HG02981 (cell line): ENCODE data around the gene LRAT.
"Not testable (repeated sequence)": the region's sequence is repeated elsewhere in the genome, so short reads cannot be mapped to it uniquely, and the experiment has no call there.

Source experiments
- ATAC-seq: cut with Tn5 transposase; IDR thresholded peaks from one replicate; pipeline ENCODE4 v1.9.1; 2021; ENCODE audit warnings: mild to moderate bottlenecking, moderate library complexity; ENCODE audit not compliant: unreplicated experiment

LRAT gene

GRCh38 chr4:154743683-154744340 is at the start of gene LRAT:
LRAT (plus strand) TSS chr4:154744000; CDS start chr4:154744327, 327 bp downstream.
- ATAC-seq: peak; percentile 53

GRCh38 chr4:154707877-154708276 is 35.9 kb upstream of the LRAT start:
- ATAC-seq: no peak

GRCh38 chr4:154709550-154709949 is 34.2 kb upstream of the LRAT start:
- ATAC-seq: no peak

GRCh38 chr4:154711522-154711921 is 32.3 kb upstream of the LRAT start:
- no peak for ATAC-seq

GRCh38 chr4:154714339-154715040 is 29.3 kb upstream of the LRAT start:
- no peak for ATAC-seq

GRCh38 chr4:154719087-154719486 is 24.7 kb upstream of the LRAT start:
- no peak for ATAC-seq

GRCh38 chr4:154720123-154720522 is 23.7 kb upstream of the LRAT start:
- ATAC-seq: peak; percentile 74

- no peak for ATAC-seq
These were observed 23.1 kb upstream of the LRAT start for GRCh38 chr4:154720618-154721267.

GRCh38 chr4:154722262-154722661 is 21.5 kb upstream of the LRAT start:
- no peak for ATAC-seq

GRCh38 chr4:154723601-154724000 is 20.2 kb upstream of the LRAT start:
- not testable (repeated sequence) for ATAC-seq

- ATAC-seq: no peak
These were observed 16.3 kb upstream of the LRAT start for GRCh38 chr4:154727540-154727939.

GRCh38 chr4:154731756-154732155 is 12.0 kb upstream of the LRAT start:
- no peak for ATAC-seq

GRCh38 chr4:154732669-154733068 is 11.1 kb upstream of the LRAT start:
- ATAC-seq: no peak

- ATAC-seq: no peak
These were observed 7.0 kb upstream of the LRAT start for GRCh38 chr4:154736770-154737169.

- ATAC-seq: no peak
These were observed 5.4 kb upstream of the LRAT start for GRCh38 chr4:154738426-154738825.

- ATAC-seq: no peak
These were observed 4.7 kb upstream of the LRAT start for GRCh38 chr4:154739111-154739510.

GRCh38 chr4:154740462-154740861 is 3.3 kb upstream of the LRAT start:
- no peak for ATAC-seq

GRCh38 chr4:154741131-154741665 is 2.6 kb upstream of the LRAT start:
- ATAC-seq: no peak

- no peak for ATAC-seq
These were observed 1.6 kb upstream of the LRAT start for GRCh38 chr4:154741922-154742850.

GRCh38 chr4:154744341-154744926 is 634 bp downstream of the LRAT start:
- ATAC-seq: no peak
